SK-N-MC (cell line): ENCODE measurements around the gene SYNC.

ENCODE experiments used
- DNase-seq: peaks from one replicate; pipeline ENCODE4 v3.0.0-alpha.2; 2011; ENCODE audit warnings: low read depth, low spot score
- H3K27ac ChIP-seq: fragments of 200-600 bp; sonication (generic); 2 replicates; pipeline ENCODE4 v1.5.1; 2016; ENCODE audit warnings: mixed run types
- H3K36me3 ChIP-seq: fragments of 200-600 bp; sonication (generic); 2 replicates; pipeline ENCODE4 v1.6.1; 2017; ENCODE audit warnings: antibody characterized with exemption, low read length, mixed read lengths; ENCODE audit not compliant: insufficient read depth
- H3K4me3 ChIP-seq: fragments of 200-600 bp; sonication (generic); 2 replicates; pipeline ENCODE4 v1.5.1; 2016
- H3K9ac ChIP-seq: fragments of 200-600 bp; sonication (generic); 2 replicates; pipeline ENCODE4 v1.8.0; 2017; ENCODE audit warnings: mixed run types, mixed read lengths; ENCODE audit not compliant: insufficient read length
- H3K9me3 ChIP-seq: fragments of 200-600 bp; sonication (generic); 2 replicates; pipeline ENCODE4 v1.6.1; 2017; ENCODE audit warnings: low read depth, mild to moderate bottlenecking, antibody characterized with exemption, low read length, moderate library complexity, mixed read lengths
- EZH2 ChIP-seq: fragments of 200-600 bp; sonication (generic); IDR thresholded peaks from one replicate; pipeline ENCODE4 v1.6.1; 2017; ENCODE audit warnings: antibody characterized with exemption
- FOXP2 ChIP-seq: optimal IDR thresholded peaks from 2 replicates; pipeline ENCODE3; 2011; ENCODE audit warnings: mild to moderate bottlenecking, moderate library complexity; ENCODE audit not compliant: insufficient read depth; ENCODE audit errors: extremely low read length, control extremely low read depth
- POLR2AphosphoS5 ChIP-seq: IDR thresholded peaks from 2 replicates; pipeline ENCODE4 v1.6.1; 2012; ENCODE audit warnings: mild to moderate bottlenecking, low read depth, low read length, borderline replicate concordance

Gene SYNC

GRCh38 chr1:32727876-32728275 lies 25.3 kb upstream of the SYNC start:
- Histone ChIP-seq H3K9ac (no peak overlapping the region), H3K36me3 (no peaks in the 10 kb centered on the region), H3K27ac (no peak overlapping the region)

GRCh38 chr1:32725615-32725982 lies 23.0 kb upstream of the SYNC start:
- Histone ChIP-seq H3K9ac (no peak overlapping the region), H3K9me3 (no peaks in the 10 kb centered on the region), H3K4me3 (no peak overlapping the region), H3K27ac (peak overlapping the region; percentile 42), H3K36me3 (no peaks in the 10 kb centered on the region)
- DNase-seq = no peak
- TF ChIP-seq EZH2 (no peak), POLR2AphosphoS5 (no peak), FOXP2 (no peak)

More at GRCh38 chr1:32727876-32728275, 25.3 kb upstream of the SYNC start:
- TF ChIP-seq POLR2AphosphoS5 (no peak), EZH2 (no peak), FOXP2 (no peak)
- Histone ChIP-seq H3K4me3 (no peak overlapping the region), H3K9me3 (no peaks in the 10 kb centered on the region)
- no peak for DNase-seq

GRCh38 chr1:32724678-32725614 lies 22.4 kb upstream of the SYNC start:
- DNase-seq = no peak
- peak overlapping the region; percentile 42 for H3K27ac ChIP-seq
- H3K9ac ChIP-seq = no peak overlapping the region

GRCh38 chr1:32719681-32720275 lies 17.2 kb upstream of the SYNC start:
- H3K36me3 ChIP-seq = no peaks in the 10 kb centered on the region
- no peak for DNase-seq

More at GRCh38 chr1:32724678-32725614, 22.4 kb upstream of the SYNC start:
- H3K9me3 ChIP-seq = no peaks in the 10 kb centered on the region
- TF ChIP-seq FOXP2 (no peak), POLR2AphosphoS5 (no peak), EZH2 (no peak)
- H3K4me3 ChIP-seq = no peak overlapping the region
- H3K36me3 ChIP-seq = no peaks in the 10 kb centered on the region

GRCh38 chr1:32718527-32718926 lies 16.0 kb upstream of the SYNC start:
- H3K4me3 ChIP-seq = no peak overlapping the region
- H3K27ac ChIP-seq = no peak overlapping the region
- TF ChIP-seq EZH2 (no peak), POLR2AphosphoS5 (no peak), FOXP2 (no peak)
- no peak for DNase-seq
- no peaks in the 10 kb centered on the region for H3K36me3 ChIP-seq
- no peaks in the 10 kb centered on the region for H3K9me3 ChIP-seq
- no peak overlapping the region for H3K9ac ChIP-seq

More at GRCh38 chr1:32719681-32720275, 17.2 kb upstream of the SYNC start:
- Histone ChIP-seq H3K27ac (no peak overlapping the region), H3K9me3 (no peaks in the 10 kb centered on the region), H3K9ac (no peak overlapping the region), H3K4me3 (no peak overlapping the region)
- TF ChIP-seq FOXP2 = no peak
- TF ChIP-seq POLR2AphosphoS5 = no peak
- no peak for TF ChIP-seq EZH2

- no peak for DNase-seq
- Histone ChIP-seq H3K9ac (no peak overlapping the region), H3K4me3 (no peak overlapping the region), H3K36me3 (no peaks in the 10 kb centered on the region), H3K27ac (no peak overlapping the region), H3K9me3 (no peaks in the 10 kb centered on the region)
- no peak for TF ChIP-seq POLR2AphosphoS5
- TF ChIP-seq FOXP2 = no peak
- no peak for TF ChIP-seq EZH2
These were observed 15.5 kb upstream of the SYNC start for GRCh38 chr1:32718036-32718435.

- H3K9me3 ChIP-seq = no peaks in the 10 kb centered on the region
- no peak overlapping the region for H3K4me3 ChIP-seq
- no peak overlapping the region for H3K27ac ChIP-seq
- no peak for TF ChIP-seq FOXP2
- TF ChIP-seq POLR2AphosphoS5 = no peak
- no peak for TF ChIP-seq EZH2
- no peak for DNase-seq
- H3K9ac ChIP-seq = no peak overlapping the region
- H3K36me3 ChIP-seq = no peaks in the 10 kb centered on the region
These were observed 14.9 kb upstream of the SYNC start for GRCh38 chr1:32717503-32717902.

GRCh38 chr1:32716312-32717148 lies 14.0 kb upstream of the SYNC start:
- H3K36me3 ChIP-seq = no peaks in the 10 kb centered on the region
- DNase-seq = no peak
- no peak overlapping the region for H3K27ac ChIP-seq
- peak overlapping the region; percentile 40; the same call in 1 of the 2 replicates for H3K4me3 ChIP-seq
- H3K9ac ChIP-seq = peak overlapping the region; percentile 20
- TF ChIP-seq FOXP2 (no peak), EZH2 (no peak), POLR2AphosphoS5 (no peak)
- H3K9me3 ChIP-seq = no peaks in the 10 kb centered on the region
